Measurements from ENCODE around the gene SLC35F2. TPM values are rescaled to one million over a fixed set of nuclear protein-coding genes. Genes with fewer than 3 reads are reported as not detected.

The SLC35F2 gene
- polyA plus RNA-seq, 1 donor from 2014 or later = 21.6 TPM

DNA sequence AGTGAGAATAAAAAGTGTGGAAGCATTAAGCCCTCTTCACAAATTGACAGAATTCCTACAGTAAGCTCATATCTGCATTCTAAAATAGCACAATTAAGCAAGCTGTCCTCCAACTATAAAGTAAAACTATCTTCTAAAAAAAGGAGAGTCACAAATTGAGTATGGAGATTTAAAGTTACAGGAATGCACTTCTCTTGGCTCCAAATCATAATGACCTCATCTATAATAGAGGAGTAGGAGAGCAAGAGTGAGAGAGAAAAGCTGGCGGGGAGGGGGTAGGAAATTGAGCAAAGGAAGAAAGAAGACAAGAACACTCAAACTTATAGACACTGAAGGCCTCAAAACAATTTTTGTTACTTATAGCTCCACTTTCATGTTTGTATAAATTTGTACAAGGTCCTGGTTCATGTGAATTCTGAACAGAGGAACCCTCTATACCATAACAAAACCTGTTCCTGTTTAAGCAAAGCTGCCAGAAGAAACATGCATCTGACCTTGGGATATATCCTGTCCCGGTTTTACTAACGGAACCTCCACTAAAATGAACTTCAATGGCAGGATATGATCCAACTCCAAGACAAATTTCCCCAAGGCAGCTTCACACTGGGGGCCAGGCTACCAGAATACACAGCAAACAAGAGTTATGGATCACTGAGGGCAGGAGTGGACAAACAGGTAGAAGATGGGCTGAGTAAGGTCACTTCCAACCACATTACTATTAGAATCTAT lies 37.2 kb downstream of the SLC35F2 start:
- Mint-ChIP-seq H3K27me3 (no peaks in the 10 kb centered on the region), H3K4me1 (peaks cover 12 to 15% (median 12%) of the 10 kb centered on the region in 3 donors), H3K36me3 (peaks cover 2% of the 10 kb centered on the region), H3K9me3 (no peaks in the 10 kb centered on the region), H3K27ac (no peak overlapping the region), H3K4me3 (no peak overlapping the region)

DNA sequence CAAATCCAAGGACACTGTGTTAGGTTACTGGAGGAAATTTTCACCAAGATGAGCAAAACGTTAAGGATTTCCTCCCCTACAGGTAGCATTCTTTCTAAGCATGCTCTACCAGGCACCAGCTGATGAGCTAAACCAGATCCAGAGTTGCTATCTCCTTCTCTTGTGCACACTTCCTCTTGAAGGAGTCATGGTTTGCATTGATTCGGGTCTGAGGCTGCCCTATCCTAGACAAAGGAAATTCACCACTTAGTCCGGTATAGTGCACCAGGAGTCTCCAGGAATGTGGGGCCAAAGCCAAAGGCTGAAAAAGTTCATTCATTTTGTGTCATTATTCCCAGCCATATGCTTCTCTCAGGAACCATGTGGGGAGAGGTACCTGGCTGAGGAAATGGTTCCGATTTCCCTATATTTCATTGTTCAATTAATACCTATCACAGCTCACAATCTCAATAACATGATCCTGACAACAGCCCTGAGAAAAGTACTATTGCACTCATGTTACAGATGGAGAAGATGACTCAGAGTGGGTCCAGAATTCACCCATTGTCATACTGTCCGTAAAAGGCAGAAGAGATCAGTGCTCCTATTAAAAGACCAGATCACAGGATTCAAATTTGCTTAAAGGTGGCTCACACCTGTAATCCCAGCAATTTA lies 39.1 kb downstream of the SLC35F2 start:
- peaks cover 6 to 8% (median 7%) of the 10 kb centered on the region in 3 donors for H3K4me1 Mint-ChIP-seq
- H3K36me3 Mint-ChIP-seq = peaks cover 2% of the 10 kb centered on the region
- H3K27me3 Mint-ChIP-seq = no peaks in the 10 kb centered on the region
- no peak overlapping the region for H3K27ac Mint-ChIP-seq
- no peaks in the 10 kb centered on the region for H3K9me3 Mint-ChIP-seq
- H3K4me3 Mint-ChIP-seq = no peak overlapping the region

DNA sequence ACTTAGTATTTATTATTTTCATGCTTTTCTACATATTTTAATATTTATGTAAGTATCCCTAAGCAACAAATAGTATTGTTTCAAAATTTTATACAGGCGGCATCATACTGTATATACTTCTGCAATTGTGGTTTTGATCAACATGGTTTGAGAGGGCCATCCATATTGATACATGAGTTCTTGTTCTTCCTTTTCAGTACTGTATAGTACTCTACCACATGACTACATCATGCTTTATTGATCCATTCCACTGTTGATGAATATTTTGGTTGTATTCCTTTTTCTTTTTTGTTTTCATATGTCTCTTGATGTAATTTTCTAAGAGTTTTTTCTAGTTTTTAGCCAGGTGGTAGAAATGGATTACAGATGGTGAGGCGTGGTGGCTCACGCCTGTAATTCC lies 40.1 kb downstream of the SLC35F2 start:
- Mint-ChIP-seq H3K4me3 (no peak overlapping the region), H3K27ac (no peak overlapping the region), H3K4me1 (peaks cover 0 to 7% (median 3%) of the 10 kb centered on the region in 3 donors), H3K9me3 (no peaks in the 10 kb centered on the region), H3K27me3 (no peaks in the 10 kb centered on the region), H3K36me3 (peaks cover 4% of the 10 kb centered on the region)

DNA sequence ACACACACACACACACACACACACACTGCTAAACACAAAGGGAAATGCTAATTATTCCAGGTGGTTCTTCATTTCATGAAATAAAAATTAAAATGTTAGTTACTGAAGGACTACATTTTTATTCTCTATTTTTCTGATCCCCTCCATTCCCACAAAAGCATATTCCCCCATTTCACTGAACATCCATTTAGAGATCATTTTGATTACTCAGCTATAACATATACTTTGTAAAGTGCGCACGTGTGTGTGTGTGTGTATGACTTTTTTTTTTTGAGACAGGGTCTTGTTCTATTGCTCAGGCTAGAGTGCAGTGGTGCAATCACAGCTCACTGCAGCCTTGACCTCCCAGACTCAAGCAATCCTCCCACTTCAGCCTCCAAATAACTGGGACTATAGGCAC lies 42.6 kb downstream of the SLC35F2 start:
- Mint-ChIP-seq H3K36me3 (peaks cover 5% of the 10 kb centered on the region), H3K4me3 (no peak overlapping the region), H3K9me3 (no peaks in the 10 kb centered on the region), H3K27ac (no peak overlapping the region), H3K4me1 (peaks cover 0 to 5% (median 3%) of the 10 kb centered on the region in 3 donors), H3K27me3 (no peaks in the 10 kb centered on the region)

DNA sequence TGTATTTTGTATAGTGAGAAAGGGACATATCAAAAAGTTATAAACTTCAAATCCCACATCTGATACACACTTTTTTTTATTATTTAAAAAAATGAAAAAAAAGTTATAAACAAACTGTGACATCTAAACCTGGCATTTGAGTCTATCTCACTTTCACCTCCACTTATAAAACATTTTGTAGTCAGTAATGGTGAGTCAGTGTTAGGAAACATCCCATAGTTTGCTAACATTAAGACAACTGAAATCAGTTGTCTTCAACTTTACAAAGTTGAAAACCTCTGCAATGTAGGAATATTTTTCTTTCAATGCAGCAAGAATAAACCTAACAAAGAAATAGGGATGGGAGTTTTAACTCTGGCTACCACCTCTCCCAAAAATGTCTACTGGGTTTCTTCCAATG lies 47.7 kb downstream of the SLC35F2 start:
- no peaks in the 10 kb centered on the region for H3K27me3 Mint-ChIP-seq
- no peaks in the 10 kb centered on the region for H3K9me3 Mint-ChIP-seq
- H3K36me3 Mint-ChIP-seq = peaks cover 19% of the 10 kb centered on the region
- no peak overlapping the region for H3K27ac Mint-ChIP-seq
- H3K4me1 Mint-ChIP-seq = no peaks in the 10 kb centered on the region
- no peak overlapping the region for H3K4me3 Mint-ChIP-seq

DNA sequence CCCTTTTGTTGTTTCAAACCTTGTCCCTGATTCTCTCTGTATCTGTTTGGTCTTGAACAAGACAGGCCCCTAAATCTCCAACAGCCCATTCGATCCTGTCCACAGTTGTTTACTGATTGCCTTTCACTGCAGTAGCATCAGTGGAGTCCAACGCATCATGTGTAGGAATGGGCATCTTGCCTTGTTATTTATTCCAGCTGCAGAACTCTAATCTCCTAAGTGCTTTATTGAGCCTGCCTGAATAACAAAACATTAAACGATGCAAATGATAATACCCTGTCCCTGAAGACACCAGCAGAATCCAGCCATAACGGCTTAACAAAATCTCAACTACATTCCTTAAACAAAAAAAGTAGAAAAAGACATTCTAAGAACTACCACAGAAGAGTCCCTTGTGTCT lies 50.1 kb downstream of the SLC35F2 start:
- H3K9me3 Mint-ChIP-seq = no peaks in the 10 kb centered on the region
- peaks cover 18% of the 10 kb centered on the region for H3K36me3 Mint-ChIP-seq
- H3K4me3 Mint-ChIP-seq = no peak overlapping the region
- H3K27ac Mint-ChIP-seq = no peak overlapping the region
- no peaks in the 10 kb centered on the region for H3K4me1 Mint-ChIP-seq
- no peaks in the 10 kb centered on the region for H3K27me3 Mint-ChIP-seq

DNA sequence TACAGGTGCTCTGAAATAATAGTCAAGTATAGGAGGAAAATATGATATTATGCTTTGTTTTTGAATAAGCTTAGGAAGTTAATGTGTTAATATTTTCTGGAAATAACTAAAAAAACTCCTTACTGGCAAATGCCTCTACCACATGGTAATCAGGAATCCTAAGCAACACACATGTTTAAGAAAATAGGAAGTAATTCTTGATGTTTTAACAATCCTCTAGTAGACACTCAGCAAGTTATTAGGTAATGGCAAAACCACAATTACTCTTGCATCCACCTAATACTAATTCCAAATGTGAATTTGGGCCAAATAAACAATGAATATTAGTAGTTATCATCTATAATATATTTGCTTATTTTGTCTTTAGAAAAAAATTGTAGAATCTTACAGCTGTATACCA lies 53.6 kb downstream of the SLC35F2 start:
- no peaks in the 10 kb centered on the region for H3K9me3 Mint-ChIP-seq
- no peaks in the 10 kb centered on the region for H3K27me3 Mint-ChIP-seq
- H3K36me3 Mint-ChIP-seq = peaks cover 21% of the 10 kb centered on the region
- H3K4me3 Mint-ChIP-seq = no peak overlapping the region
- no peak overlapping the region for H3K27ac Mint-ChIP-seq
- H3K4me1 Mint-ChIP-seq = no peaks in the 10 kb centered on the region

DNA sequence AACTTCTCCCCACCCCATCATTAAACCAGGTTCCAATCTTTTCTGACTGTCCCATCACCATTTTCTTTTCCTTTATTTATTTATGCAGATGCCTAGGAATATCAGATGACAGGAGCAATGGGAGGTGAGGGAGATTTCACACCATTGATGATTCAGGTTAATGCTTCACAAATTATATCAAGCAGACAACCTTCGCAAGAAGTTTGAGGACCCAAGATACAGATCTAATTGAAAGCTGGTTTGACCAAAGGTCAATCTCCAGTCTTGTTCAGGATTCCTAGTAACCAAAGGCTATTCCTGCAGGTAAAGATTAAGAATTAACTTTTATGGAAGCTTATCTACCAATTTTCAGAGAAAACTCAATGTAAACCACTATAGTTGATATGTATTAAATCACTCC lies 54.4 kb downstream of the SLC35F2 start:
- H3K4me3 Mint-ChIP-seq = no peak overlapping the region
- H3K27me3 Mint-ChIP-seq = no peaks in the 10 kb centered on the region
- H3K4me1 Mint-ChIP-seq = peaks cover 0 to 1% (median 0%) of the 10 kb centered on the region in 3 donors
- H3K27ac Mint-ChIP-seq = no peak overlapping the region
- no peaks in the 10 kb centered on the region for H3K9me3 Mint-ChIP-seq
- peaks cover 22% of the 10 kb centered on the region for H3K36me3 Mint-ChIP-seq

DNA sequence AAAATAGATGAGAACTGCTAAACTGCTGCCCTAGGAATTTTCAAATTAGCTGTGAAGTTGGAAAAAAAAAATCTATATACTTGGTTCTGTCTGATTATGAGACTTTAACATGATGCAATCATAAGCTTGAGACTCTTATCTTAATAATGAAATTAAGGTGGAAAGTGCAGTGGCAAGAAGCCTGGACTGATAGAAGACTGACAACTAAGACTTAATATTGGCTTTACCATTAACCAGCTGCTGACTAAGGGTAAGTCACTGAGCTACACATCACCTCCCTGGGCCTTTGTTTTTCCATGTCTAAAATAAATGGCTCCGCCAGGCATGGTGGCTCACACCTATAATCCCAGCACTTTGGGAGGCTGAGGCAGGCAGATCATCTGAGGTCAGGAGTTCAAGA lies 56.9 kb downstream of the SLC35F2 start:
- no peak overlapping the region for H3K27ac Mint-ChIP-seq
- no peaks in the 10 kb centered on the region for H3K27me3 Mint-ChIP-seq
- H3K9me3 Mint-ChIP-seq = no peaks in the 10 kb centered on the region
- H3K36me3 Mint-ChIP-seq = peaks cover 17% of the 10 kb centered on the region
- peaks cover 0 to 2% (median 0%) of the 10 kb centered on the region in 3 donors for H3K4me1 Mint-ChIP-seq
- H3K4me3 Mint-ChIP-seq = no peak overlapping the region

DNA sequence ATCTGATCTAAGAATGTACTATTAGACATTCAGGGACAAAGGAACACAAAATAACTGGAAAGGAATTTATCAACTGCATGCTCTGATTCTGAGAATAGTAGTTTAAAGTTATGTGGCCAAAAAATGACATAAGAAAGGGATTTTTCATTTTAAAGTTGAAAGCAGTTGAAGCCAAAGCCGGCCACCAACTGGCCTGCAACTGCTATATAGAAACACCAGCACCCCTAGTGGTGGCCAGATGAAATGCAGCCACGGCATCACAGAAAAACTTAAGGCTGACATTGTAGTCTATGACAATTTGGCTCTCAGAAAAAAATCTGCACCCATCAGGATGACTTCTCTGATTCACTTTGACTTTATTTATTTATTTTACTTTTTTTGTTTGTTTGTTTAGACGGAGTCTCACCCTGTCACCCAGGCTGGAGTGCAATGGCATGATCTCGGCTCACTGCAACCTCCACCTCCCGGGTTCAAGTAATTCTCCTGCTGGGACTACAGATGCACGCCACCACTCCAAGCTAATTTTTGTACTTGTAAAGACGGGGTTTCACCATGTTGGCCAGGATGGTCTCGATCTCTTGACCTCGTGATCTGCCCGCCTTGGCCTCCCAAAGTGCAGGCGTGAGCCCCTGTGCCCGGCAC lies 59.2 kb downstream of the SLC35F2 start:
- Mint-ChIP-seq H3K27me3 (no peaks in the 10 kb centered on the region), H3K27ac (no peak overlapping the region), H3K4me1 (peaks cover 0 to 2% (median 0%) of the 10 kb centered on the region in 3 donors), H3K9me3 (peaks cover 0 to 10% (median 2%) of the 10 kb centered on the region in 3 donors), H3K36me3 (peaks cover 25% of the 10 kb centered on the region), H3K4me3 (no peak overlapping the region)

DNA sequence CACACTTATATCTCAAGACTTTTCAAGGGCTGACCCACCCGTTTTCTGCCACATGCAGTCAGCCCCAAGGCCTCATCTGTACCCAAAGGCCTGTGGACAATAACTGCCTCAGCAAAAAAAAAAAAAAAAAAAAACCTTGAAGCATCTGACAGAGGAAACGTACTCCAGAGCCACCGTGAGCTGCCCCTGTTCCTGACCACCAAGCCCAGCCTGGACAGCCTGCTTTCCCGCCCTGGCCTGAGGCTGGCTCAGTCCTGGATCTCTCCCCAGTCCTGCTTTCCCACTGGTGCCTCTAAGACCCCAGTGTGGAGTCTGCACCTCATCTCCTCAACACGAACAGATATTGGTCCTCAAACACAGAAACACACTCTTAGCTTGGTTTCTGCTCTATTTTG lies 66.5 kb downstream of the SLC35F2 start:
- Mint-ChIP-seq H3K9me3 (peaks cover 0 to 10% (median 4%) of the 10 kb centered on the region in 3 donors), H3K36me3 (peaks cover 14% of the 10 kb centered on the region), H3K4me1 (peaks cover 0 to 1% (median 0%) of the 10 kb centered on the region in 3 donors), H3K27me3 (no peaks in the 10 kb centered on the region), H3K27ac (no peak overlapping the region), H3K4me3 (no peak overlapping the region)

DNA sequence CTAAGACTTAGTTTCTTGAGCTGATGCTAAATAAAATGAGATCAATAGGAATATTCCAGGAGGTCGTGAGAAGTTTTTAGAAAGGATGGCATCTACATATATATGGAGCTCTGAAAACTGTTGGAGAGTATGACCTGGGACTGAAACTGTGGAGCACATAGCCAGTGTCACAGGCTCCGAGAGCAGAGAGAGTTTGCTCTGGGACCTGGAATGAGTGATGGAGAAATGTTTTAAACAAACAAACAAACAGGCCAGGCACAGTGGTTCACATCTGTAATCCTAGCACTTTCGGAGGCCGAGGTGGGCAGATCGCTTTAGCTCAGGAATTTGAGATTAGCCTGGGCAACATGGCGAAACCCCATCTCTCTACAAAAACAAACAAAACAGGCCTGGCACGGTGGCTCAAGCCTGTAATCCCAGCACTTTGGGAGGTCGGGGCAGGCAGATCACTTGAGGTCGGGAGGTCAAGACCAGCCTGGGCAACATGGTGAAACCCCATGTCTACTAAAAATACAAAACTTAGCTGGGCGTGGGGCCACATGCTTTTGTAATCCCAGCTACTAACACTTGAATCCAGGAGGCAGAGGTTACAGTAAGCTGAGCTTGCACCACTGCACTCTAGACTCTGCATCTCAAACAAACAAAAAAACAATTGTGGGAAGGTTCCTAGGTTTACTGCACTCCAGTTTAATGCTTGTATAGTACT lies 67.1 kb downstream of the SLC35F2 start:
- H3K9me3 Mint-ChIP-seq = peaks cover 0 to 10% (median 4%) of the 10 kb centered on the region in 3 donors
- peaks cover 0 to 1% (median 0%) of the 10 kb centered on the region in 3 donors for H3K4me1 Mint-ChIP-seq
- H3K27ac Mint-ChIP-seq = no peak overlapping the region
- H3K27me3 Mint-ChIP-seq = no peaks in the 10 kb centered on the region
- H3K36me3 Mint-ChIP-seq = peaks cover 14% of the 10 kb centered on the region
- no peak overlapping the region for H3K4me3 Mint-ChIP-seq

DNA sequence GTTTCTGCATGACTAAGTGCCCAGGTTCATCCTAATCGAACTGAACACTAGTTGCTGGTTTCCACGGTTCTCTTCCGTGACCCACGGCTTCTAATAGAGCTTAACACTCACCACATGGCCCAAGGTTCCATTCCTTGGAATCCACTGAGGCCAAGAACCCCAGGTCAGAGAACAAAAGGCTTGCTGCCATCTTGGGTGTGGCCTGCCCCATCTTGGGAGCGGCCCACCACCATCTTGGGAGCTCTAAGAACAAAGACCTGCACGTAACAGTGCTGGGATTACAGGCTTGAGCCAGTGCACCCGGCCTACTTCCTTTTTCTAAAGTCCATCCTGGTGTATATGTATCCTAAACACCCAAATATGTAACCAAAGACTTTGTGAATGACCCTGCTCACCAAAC lies 68.8 kb downstream of the SLC35F2 start:
- Mint-ChIP-seq H3K27me3 (no peaks in the 10 kb centered on the region), H3K4me3 (no peak overlapping the region), H3K4me1 (peaks cover 0 to 1% (median 0%) of the 10 kb centered on the region in 3 donors), H3K36me3 (peaks cover 6% of the 10 kb centered on the region), H3K27ac (no peak overlapping the region), H3K9me3 (peaks cover 0 to 4% (median 3%) of the 10 kb centered on the region in 3 donors)

DNA sequence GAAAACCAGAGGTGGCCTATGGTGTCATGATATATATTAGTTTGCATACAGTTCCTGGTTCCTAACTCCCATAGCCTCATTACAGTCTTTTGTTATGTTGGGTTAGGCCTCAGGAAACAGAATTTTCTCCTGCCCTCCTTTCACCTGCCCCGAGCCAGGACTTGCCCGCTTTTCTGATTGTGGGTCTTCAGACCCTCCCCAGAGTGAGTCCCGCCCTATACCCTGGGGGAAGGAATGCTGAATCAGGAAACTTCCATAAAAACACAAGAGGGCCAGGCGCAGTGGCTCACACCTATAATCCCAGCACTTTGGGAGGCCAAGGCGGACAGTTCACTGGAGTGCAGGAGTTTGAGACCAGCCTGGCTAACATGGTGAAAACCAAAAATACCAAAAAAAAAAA lies 70.9 kb downstream of the SLC35F2 start:
- Mint-ChIP-seq H3K27ac (no peak overlapping the region), H3K9me3 (no peaks in the 10 kb centered on the region), H3K4me3 (no peak overlapping the region), H3K4me1 (no peaks in the 10 kb centered on the region), H3K27me3 (no peaks in the 10 kb centered on the region), H3K36me3 (no peaks in the 10 kb centered on the region)

DNA sequence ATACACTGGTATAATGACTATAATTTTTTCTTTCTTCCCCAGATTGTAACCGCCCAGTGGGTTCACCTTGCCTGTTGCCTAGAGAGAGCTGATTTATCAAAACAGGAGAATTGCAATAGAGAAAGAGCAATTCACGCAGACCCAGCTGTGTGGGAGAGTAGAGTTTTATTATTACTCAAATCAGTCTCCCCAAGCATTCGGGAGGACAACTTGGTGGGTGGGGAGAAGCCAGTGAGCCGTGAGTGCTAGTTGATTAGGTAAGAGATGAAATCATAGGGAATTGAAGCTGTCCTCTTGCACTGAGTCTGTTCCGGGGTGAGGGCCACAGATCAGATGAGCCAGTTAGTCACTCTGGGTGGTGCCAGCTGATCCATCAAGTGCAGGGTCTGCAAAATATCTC lies 73.2 kb downstream of the SLC35F2 start:
- no peaks in the 10 kb centered on the region for H3K27me3 Mint-ChIP-seq
- H3K27ac Mint-ChIP-seq = no peak overlapping the region
- H3K4me3 Mint-ChIP-seq = no peak overlapping the region
- no peaks in the 10 kb centered on the region for H3K9me3 Mint-ChIP-seq
- no peaks in the 10 kb centered on the region for H3K36me3 Mint-ChIP-seq
- H3K4me1 Mint-ChIP-seq = no peaks in the 10 kb centered on the region
